ENCODE results near the gene PPRC1.

Gene PPRC1

GRCh38 chr10:102111276-102111675 is 21.6 kb upstream of the PPRC1 start:
- no peak for TF ChIP-seq CTCF (IDR thresholded peaks at IDR 0.05; ENCODE audit: low read depth, low read length)
- no peak for DNase-seq
- Histone ChIP-seq H3K27me3 (ENCODE audit: insufficient read depth, low read depth, severe bottlenecking) (no peaks in the 10 kb centered on the region), H3K4me3 (ENCODE audit: low read depth, low read length) (no peak overlapping the region), H3K9me3 (ENCODE audit: severe bottlenecking) (no peaks in the 10 kb centered on the region), H3K27ac (no peak overlapping the region), H3K36me3 (peaks cover 58% of the 10 kb centered on the region)

GRCh38 chr10:102112210-102112817 is 20.5 kb upstream of the PPRC1 start:
- Histone ChIP-seq H3K36me3 (peaks cover 52% of the 10 kb centered on the region), H3K9me3 (ENCODE audit: severe bottlenecking) (no peaks in the 10 kb centered on the region), H3K4me3 (ENCODE audit: low read depth, low read length) (no peak overlapping the region), H3K27me3 (ENCODE audit: insufficient read depth, low read depth, severe bottlenecking) (no peaks in the 10 kb centered on the region), H3K27ac (0 out of 2 replicates have a peak overlapping the region, but pooled peaks have one; percentile 20)
- TF ChIP-seq CTCF (IDR thresholded peaks at IDR 0.05; ENCODE audit: low read depth, low read length): peak; percentile 22; the same call in 1 of the 2 replicates
- DNase-seq: no peak

DNA sequence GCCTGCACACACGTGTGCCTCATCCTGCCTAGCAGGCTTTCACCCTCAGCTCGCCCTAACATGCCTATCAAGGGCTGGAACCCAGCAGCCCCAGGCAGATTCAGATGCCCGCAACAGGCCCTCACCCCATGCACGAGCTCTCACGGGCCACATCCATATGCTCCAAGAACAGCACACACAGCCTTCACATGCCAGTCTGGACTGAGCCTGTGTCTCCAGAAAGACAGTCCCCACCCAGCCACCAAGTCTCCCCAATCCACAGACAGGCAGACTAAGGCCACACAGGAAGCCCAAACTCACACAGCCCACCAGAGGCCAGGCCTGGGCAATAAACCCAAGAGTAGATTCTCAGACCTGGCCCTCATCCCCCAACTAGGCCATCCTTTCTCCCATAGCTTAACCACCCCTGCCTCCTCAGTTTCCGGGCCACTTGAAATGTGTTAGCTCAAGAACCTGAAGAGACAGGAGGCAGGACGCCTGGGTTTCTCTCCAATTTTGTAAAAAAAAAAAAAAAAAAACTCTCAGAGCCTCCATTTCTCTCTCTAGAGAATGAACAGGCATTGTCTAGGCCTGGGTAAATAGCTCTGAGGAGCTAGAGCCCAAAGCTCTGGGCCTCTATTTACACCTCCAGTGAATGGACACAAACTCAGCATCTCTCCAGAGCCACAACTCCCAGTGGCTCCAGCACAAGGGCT is 19.4 kb upstream of the PPRC1 start:
- Histone ChIP-seq H3K9me3 (ENCODE audit: severe bottlenecking) (no peaks in the 10 kb centered on the region), H3K27me3 (ENCODE audit: insufficient read depth, low read depth, severe bottlenecking) (no peaks in the 10 kb centered on the region), H3K36me3 (peaks cover 42% of the 10 kb centered on the region), H3K27ac (no peak overlapping the region; the same call in 1 of the 2 replicates), H3K4me3 (ENCODE audit: low read depth, low read length) (peak overlapping the region; percentile 66)
- no peak for TF ChIP-seq CTCF (IDR thresholded peaks at IDR 0.05; ENCODE audit: low read depth, low read length)
- no peak for DNase-seq

GRCh38 chr10:102113956-102114857 is 18.6 kb upstream of the PPRC1 start:
- DNase-seq: peak; percentile 82
- TF ChIP-seq CTCF (IDR thresholded peaks at IDR 0.05; ENCODE audit: low read depth, low read length): no peak
- Histone ChIP-seq H3K36me3 (peaks cover 34% of the 10 kb centered on the region), H3K9me3 (ENCODE audit: severe bottlenecking) (no peaks in the 10 kb centered on the region), H3K4me3 (ENCODE audit: low read depth, low read length) (peak overlapping the region; percentile 66), H3K27me3 (ENCODE audit: insufficient read depth, low read depth, severe bottlenecking) (no peaks in the 10 kb centered on the region), H3K27ac (peak overlapping the region; percentile 96)

DNA sequence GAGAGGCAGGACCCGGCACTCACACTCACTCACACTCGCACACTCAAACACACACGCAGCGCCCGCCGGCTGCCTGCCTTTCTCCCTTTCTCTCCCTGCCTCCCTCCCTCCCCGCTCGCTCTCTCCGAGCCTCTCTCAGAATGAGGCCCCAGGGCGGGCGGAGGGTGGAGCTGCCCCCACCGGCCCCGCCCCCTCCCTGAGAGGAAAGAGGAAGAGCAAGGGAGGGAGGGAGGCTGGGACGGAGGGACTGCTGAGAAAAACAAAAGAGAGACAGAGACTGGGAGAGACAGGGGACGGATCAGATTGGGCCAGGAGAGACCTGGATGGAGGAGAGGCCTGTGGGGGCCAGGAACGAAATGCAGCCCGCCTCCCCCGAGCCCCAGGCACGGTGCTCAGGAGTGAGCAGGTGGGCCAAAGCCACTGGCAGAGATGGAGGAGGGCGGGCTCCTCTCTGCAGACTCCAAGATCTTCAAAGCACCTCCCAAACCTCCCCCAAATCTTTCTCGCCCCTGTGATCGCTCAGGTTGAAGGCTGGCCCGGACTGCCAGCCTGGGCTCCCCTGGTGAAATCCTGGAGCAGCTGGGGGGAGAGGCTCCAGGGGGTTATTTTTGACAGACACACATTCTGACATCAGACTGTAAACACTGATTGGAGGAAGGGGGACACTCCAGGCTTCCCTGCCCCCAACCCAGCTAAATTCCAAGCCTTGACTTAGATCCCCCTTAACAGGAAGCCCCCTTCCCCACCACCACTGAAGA is 17.8 kb upstream of the PPRC1 start:
- Histone ChIP-seq H3K27ac (peak overlapping the region; percentile 96), H3K27me3 (ENCODE audit: insufficient read depth, low read depth, severe bottlenecking) (no peaks in the 10 kb centered on the region), H3K4me3 (ENCODE audit: low read depth, low read length) (peak overlapping the region; percentile 66), H3K36me3 (peaks cover 26% of the 10 kb centered on the region), H3K9me3 (ENCODE audit: severe bottlenecking) (no peaks in the 10 kb centered on the region)
- DNase-seq: peak; percentile 91
- no peak for TF ChIP-seq CTCF (IDR thresholded peaks at IDR 0.05; ENCODE audit: low read depth, low read length)
